Neuron (in vitro differentiated cells): ENCODE results near the gene CRKL.
"Not testable (repeated sequence)": the region's sequence is repeated elsewhere in the genome, so short reads cannot be mapped to it uniquely, and the experiment has no call there.

Source experiments
- H2AFZ ChIP-seq: one replicate; pipeline ENCODE4 v1.6.1; 2013; ENCODE audit warnings: low read depth, mild to moderate bottlenecking, inconsistent platforms, low read length, moderate library complexity
- H3K27me3 ChIP-seq: one replicate; pipeline ENCODE4 v1.6.1; 2013; ENCODE audit warnings: low read length; ENCODE audit not compliant: insufficient read depth
- H3K36me3 ChIP-seq: one replicate; pipeline ENCODE4 v1.6.1; 2013; ENCODE audit warnings: low read length; ENCODE audit not compliant: insufficient read depth
- H3K4me1 ChIP-seq: one replicate; pipeline ENCODE4 v1.6.1; 2013; ENCODE audit warnings: low read length; ENCODE audit not compliant: insufficient read depth
- H3K4me3 ChIP-seq: 2 replicates; pipeline ENCODE4 v1.5.1; 2013; ENCODE audit warnings: mild to moderate bottlenecking, low read length, moderate library complexity
- H3K9me3 ChIP-seq: one replicate; pipeline ENCODE4 v1.6.1; 2013; ENCODE audit warnings: low read length

The CRKL gene

GRCh38 chr22:20930004-20930403 lies 12.8 kb downstream of the CRKL start:
- Histone ChIP-seq H3K9me3 (no peaks in the 10 kb centered on the region), H3K4me1 (no peaks in the 10 kb centered on the region), H2AFZ (no peak overlapping the region), H3K36me3 (peaks cover 16% of the 10 kb centered on the region), H3K27me3 (no peaks in the 10 kb centered on the region), H3K4me3 (no peak overlapping the region)

DNA sequence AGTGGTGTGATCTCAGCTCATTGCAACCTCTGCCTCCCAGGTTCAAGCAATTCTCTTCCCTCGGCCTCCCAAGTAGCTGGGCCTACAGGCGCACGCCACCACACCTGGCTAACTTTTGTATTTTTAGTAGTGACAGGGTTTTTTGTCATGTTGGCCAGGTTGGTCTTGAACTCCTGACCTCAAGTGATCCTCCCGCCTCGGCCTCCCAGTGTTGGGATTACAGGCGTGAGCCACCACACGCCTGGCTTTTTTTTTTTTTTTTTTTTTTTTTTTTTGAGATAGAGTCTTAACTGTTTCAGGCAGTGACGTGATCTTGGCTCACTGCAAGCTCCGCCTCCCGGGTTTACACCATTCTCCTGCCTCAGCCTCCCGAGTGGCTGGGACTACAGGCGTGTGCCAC lies 13.2 kb downstream of the CRKL start:
- H3K27me3 ChIP-seq, H3K4me1 ChIP-seq, H3K4me3 ChIP-seq, H2AFZ ChIP-seq, H3K9me3 ChIP-seq: not testable (repeated sequence)
- H3K36me3 ChIP-seq, result peaks cover 20% of the 10 kb centered on the region

DNA sequence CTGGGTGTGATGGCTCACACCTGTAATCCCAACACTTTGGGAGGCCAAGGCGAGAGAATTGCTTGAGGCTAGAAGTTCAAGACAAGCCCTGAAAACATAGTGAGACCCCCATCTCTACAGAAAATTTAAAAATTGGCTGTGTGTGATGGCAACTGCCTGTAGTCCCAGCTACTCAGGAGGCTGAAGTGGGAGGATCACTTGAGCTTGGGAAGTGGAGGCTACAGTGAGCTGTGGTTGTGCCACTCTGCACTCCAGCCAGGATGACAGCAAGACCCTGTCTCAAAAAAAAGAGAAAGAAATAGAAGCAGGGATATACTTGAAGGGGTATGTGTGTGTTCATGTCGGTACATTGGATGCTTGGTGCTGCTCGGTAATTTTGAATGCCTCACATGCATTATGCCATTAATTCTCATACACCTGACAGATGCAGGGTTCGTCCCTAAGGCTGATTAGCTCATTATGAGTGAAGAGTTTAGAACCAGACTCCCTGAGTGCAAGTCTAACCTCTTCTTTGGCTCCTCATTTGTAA lies 14.0 kb downstream of the CRKL start:
- H2AFZ ChIP-seq, result no peak overlapping the region
- H3K36me3 ChIP-seq, result peaks cover 24% of the 10 kb centered on the region
- no peaks in the 10 kb centered on the region for H3K4me1 ChIP-seq
- H3K9me3 ChIP-seq, result no peaks in the 10 kb centered on the region
- H3K27me3 ChIP-seq, result no peaks in the 10 kb centered on the region
- H3K4me3 ChIP-seq, result no peak overlapping the region

DNA sequence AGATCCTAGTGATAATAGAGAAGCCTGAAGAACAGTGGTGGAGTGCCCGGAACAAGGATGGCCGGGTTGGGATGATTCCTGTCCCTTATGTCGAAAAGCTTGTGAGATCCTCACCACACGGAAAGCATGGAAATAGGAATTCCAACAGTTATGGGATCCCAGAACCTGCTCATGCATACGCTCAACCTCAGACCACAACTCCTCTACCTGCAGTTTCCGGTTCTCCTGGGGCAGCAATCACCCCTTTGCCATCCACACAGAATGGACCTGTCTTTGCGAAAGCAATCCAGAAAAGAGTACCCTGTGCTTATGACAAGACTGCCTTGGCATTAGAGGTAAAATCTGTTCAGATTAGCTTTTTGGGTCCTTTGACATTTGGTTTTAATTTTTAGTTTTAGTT lies 16.7 kb downstream of the CRKL start:
- H3K36me3 ChIP-seq, result peaks cover 44% of the 10 kb centered on the region
- H2AFZ ChIP-seq, result no peak overlapping the region
- no peaks in the 10 kb centered on the region for H3K9me3 ChIP-seq
- no peaks in the 10 kb centered on the region for H3K4me1 ChIP-seq
- no peaks in the 10 kb centered on the region for H3K27me3 ChIP-seq
- no peak overlapping the region for H3K4me3 ChIP-seq

GRCh38 chr22:20935049-20935448 lies 17.8 kb downstream of the CRKL start:
- not testable (repeated sequence) for H3K27me3 ChIP-seq, H3K9me3 ChIP-seq, H2AFZ ChIP-seq, H3K4me1 ChIP-seq, H3K4me3 ChIP-seq
- H3K36me3 ChIP-seq, result peaks cover 45% of the 10 kb centered on the region

- not testable (repeated sequence) for H3K4me3 ChIP-seq, H3K27me3 ChIP-seq, H3K4me1 ChIP-seq, H3K9me3 ChIP-seq, H2AFZ ChIP-seq
- H3K36me3 ChIP-seq, result peaks cover 47% of the 10 kb centered on the region
These were observed 18.8 kb downstream of the CRKL start for GRCh38 chr22:20935780-20936539.

DNA sequence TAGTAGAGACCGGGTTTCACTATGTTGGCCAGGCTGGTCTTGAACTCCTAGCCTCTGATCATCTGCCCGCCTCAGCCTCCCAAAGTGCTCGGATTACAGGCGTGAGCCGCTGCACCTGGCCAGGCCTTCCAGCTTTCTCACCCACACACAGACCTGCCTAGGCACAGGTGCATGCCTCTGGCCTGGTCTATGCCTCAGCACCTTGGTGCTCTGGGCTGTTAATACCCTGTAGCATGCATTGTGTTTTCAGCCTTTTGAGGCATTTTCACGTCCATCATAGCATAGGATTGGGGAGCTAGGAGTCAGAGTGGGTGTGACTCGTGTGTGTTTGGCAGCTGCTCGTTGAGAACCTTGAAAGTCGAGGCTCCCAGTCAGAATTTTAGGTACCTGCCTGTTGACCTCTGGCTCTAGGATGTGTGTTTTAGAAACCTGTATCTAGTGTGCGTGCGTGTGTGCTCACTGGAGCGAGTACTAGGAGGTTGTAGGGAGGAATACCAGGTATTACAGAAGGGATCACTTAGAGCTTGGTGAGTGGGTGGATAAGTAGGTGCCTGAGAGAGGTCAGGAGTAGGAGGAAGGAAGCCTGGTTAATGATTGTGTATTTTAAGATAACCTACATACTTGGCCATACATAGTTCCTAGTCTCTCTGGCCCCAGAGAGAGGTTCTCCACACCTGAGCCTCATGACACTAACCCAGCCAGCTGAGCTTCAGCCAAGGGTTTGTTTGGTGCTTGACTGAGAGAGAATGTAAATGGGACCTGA lies 20.0 kb downstream of the CRKL start:
- Histone ChIP-seq H3K27me3 (no peaks in the 10 kb centered on the region), H3K9me3 (no peaks in the 10 kb centered on the region), H2AFZ (no peak overlapping the region), H3K4me3 (no peak overlapping the region), H3K4me1 (no peaks in the 10 kb centered on the region), H3K36me3 (peaks cover 50% of the 10 kb centered on the region)

DNA sequence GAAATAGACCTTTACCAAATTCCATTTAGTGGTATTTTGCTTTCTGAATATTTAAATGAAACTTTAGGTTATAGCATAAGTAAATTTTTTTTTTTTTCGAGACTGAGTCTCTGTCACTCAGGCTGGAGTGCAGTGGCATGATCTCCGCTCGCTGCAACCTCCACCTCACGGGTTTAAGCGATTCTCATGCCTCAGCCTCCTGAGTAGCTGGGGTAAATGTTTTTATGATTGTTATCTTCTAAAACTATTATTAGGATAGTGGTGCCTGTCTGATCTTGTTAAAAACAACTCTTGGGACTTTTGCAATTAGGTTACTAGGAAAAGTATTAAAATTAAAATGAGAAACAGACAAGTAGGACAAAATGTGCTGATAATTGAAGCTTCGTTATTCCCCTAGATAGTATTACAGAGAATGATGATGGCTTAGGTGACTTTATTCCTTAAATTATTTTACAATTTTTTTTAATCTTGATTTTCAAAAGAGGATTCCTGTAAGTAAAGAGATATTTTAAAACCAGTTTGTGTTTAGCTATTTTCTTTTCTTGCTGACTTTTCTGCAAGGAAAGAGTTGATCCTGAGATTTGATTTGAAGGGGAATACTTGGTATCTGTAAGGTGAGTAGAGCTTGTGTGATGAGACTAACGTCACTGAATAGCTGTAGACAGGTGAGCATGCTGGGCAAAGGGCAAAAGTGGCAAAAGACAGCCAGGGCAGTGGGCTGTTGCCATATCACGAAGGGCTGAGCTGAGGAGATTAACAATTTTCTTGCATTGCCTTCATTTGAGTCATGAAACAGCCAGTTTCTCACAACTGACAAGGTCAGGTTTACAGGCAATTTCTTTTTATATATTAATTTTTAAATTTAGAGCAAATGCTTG lies 20.8 kb downstream of the CRKL start:
- Histone ChIP-seq H3K36me3 (peaks cover 50% of the 10 kb centered on the region), H3K9me3 (no peaks in the 10 kb centered on the region), H3K4me3 (no peak overlapping the region), H2AFZ (no peak overlapping the region), H3K27me3 (no peaks in the 10 kb centered on the region), H3K4me1 (no peaks in the 10 kb centered on the region)

DNA sequence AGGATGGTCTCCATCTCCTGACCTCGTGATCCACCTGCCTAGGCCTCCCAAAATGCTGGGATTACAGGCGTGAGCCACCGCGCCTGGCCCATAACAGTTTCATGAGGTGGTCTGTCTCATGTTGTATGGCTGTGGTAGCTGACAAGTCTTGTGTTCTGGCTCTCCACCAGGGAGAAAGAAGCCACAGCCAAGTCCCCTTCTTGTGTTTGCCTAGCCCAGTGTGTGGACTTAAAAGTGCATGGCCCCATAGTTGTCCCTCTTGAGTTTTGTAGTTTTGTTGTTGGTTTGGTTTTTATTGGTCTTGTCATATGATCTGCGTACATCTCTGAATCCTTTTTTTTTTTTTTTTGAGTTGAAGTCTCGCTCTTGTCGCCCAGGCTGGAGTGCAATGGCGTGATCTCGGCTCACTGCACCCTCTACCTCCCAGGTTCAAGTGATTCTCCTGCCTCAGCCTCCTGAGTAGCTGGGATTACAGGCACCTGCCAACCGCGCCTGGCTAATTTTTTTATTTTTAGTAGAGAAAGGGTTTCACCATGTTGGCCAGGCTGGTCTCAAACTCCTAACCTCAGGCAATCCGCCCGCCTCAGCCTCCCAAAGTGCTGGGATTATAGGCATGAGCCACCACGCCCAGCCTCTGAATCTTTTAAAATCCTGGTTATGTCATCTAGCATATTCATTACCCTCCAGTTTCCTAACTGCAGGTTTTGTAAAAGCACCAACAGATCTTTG lies 22.4 kb downstream of the CRKL start:
- not testable (repeated sequence) for H3K4me3 ChIP-seq, H2AFZ ChIP-seq, H3K9me3 ChIP-seq, H3K4me1 ChIP-seq, H3K27me3 ChIP-seq
- peaks cover 46% of the 10 kb centered on the region for H3K36me3 ChIP-seq

DNA sequence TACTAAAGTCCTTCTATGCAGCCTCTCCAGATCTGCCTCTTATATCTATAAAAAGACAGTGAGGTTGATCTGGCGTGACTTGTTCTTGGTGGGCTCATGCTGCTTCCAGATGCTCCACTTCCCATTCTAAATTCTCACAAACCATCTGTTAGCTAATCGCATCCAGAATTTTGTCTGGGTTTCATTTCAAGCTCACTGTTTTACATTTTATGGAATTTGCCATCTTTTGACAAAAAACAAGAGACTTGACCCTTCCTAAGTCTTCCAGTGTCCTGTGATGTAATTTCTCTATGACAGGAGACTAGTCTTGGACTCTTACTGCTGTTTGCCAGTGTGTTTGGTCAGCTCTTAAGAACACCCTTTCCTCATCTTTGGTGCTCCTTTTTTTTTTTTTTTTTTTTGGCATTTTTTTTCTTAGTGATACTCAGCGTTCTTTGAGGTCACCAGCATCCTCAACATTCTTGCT lies 23.0 kb downstream of the CRKL start:
- Histone ChIP-seq H2AFZ (no peak overlapping the region), H3K27me3 (no peaks in the 10 kb centered on the region), H3K4me1 (no peaks in the 10 kb centered on the region), H3K9me3 (no peaks in the 10 kb centered on the region), H3K4me3 (no peak overlapping the region), H3K36me3 (peaks cover 42% of the 10 kb centered on the region)

- H3K27me3 ChIP-seq, result no peaks in the 10 kb centered on the region
- H3K4me1 ChIP-seq, result no peaks in the 10 kb centered on the region
- no peak overlapping the region for H3K4me3 ChIP-seq
- H3K9me3 ChIP-seq, result no peaks in the 10 kb centered on the region
- H2AFZ ChIP-seq, result no peak overlapping the region
- peaks cover 34% of the 10 kb centered on the region for H3K36me3 ChIP-seq
These were observed 23.7 kb downstream of the CRKL start for GRCh38 chr22:20940904-20941385.

DNA sequence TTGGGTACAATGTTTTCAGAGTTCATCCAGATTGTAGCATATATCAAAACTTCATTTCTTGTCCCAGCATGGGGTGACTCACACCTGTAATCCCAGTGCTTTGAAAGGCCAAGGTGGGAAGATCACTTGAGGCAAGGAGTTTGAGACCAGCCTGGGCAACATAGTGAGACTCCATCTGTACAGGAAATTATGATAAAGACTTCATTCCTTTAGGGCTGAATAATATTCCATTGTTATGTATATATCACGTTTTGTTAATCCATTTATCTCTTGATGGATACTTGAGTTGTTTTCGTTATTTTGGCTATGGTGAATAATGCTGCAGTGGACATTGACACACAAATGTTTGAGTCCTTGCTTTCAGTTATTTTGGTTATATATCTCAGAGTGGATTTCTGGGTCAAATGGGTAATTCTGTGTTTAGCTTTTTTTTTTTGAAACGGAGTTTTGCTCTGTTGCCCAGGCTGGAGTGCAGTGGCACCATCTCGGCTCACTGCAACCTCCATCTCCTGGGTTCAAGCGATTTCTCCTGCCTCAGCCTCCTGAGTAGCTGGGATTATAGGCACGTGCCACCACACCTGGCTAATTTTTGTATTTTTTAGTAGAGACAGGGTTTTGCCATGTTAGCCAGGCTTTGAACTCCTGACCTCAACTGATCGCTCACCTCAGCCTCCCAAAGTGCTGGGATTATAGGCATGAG lies 25.1 kb downstream of the CRKL start:
- H2AFZ ChIP-seq, H3K9me3 ChIP-seq, H3K4me1 ChIP-seq, H3K4me3 ChIP-seq, H3K27me3 ChIP-seq: not testable (repeated sequence)
- peaks cover 34% of the 10 kb centered on the region for H3K36me3 ChIP-seq
